Measurements from ENCODE around the gene ELOF1.

DNA sequence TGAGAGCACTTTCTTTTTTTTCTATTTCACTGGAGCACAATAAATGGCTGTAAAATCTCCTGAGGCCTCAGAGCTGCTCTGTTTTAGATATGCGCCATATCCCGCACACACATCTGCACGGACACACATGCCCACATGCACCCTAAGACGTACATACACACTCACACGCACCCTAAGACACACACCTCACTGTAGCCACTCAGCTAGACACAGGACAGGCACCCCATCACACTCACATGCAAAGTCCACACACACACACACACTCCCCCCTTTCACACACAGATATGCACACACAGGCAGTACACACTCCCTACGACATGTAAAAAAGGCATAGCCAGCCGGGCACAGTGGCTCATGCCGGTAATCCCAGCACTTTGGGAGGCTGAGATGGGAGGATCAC lies 8.8 kb downstream of the ELOF1 start:
- no peak for TF ChIP-seq CTCF (IDR thresholded peaks at IDR 0.05)
- TF ChIP-seq JUND (IDR thresholded peaks at IDR 0.05) = no peak
- no peak for TF ChIP-seq EP300 (IDR thresholded peaks at IDR 0.05; ENCODE audit: borderline replicate concordance in 1 of 2, low read depth in 1 of 2, low read length in 1 of 2)
- TF ChIP-seq, protein P1, sequence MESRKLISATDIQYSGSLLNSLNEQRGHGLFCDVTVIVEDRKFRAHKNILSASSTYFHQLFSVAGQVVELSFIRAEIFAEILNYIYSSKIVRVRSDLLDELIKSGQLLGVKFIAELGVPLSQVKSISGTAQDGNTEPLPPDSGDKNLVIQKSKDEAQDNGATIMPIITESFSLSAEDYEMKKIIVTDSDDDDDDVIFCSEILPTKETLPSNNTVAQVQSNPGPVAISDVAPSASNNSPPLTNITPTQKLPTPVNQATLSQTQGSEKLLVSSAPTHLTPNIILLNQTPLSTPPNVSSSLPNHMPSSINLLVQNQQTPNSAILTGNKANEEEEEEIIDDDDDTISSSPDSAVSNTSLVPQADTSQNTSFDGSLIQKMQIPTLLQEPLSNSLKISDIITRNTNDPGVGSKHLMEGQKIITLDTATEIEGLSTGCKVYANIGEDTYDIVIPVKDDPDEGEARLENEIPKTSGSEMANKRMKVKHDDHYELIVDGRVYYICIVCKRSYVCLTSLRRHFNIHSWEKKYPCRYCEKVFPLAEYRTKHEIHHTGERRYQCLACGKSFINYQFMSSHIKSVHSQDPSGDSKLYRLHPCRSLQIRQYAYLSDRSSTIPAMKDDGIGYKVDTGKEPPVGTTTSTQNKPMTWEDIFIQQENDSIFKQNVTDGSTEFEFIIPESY (IDR thresholded peaks at IDR 0.05; ENCODE audit: borderline replicate concordance, low read depth) = no peak
- no peak for TF ChIP-seq REST (IDR thresholded peaks at IDR 0.05; ENCODE audit: low read depth, low read length)
- no peak for TF ChIP-seq MXI1 (IDR thresholded peaks at IDR 0.05; ENCODE audit: low read depth, low read length)
- TF ChIP-seq TAF1 (IDR thresholded peaks at IDR 0.05; ENCODE audit: borderline replicate concordance, low read depth, low read length) = no peak
- TF ChIP-seq FOXM1 (IDR thresholded peaks at IDR 0.05; ENCODE audit: low read depth) = no peak

All from SK-N-SH (cell line).